Breast epithelium (tissue), 4 donors: ENCODE data around the gene SLC9A8. TPM values are rescaled to one million over a fixed set of nuclear protein-coding genes. Genes with fewer than 3 reads are reported as not detected.

Experiments used
- DNase-seq, 2 donors: peaks; one replicate each; pipeline ENCODE4 v3.0.0-alpha.2; 2019; ENCODE audit warnings: low spot score in 2 of 2
- H3K27ac ChIP-seq, 2 donors: fragments of 200-600 bp; sonication (generic) in 1 of 2; one replicate each; pipeline ENCODE4 v1.5.1; 2016 to 2019; ENCODE audit warnings: mild to moderate bottlenecking in 1 of 2
- H3K27me3 ChIP-seq, 2 donors: fragments of 200-600 bp; sonication (generic) in 1 of 2; one replicate each; pipeline versions ENCODE4 v1.5.1 to v1.6.0; 2017 to 2019; ENCODE audit warnings: control low read depth in 1 of 2, mild to moderate bottlenecking in 1 of 2
- H3K36me3 ChIP-seq: fragments of 200-600 bp; one replicate; pipeline ENCODE4 v1.5.1; 2019
- H3K4me1 ChIP-seq, 2 donors: fragments of 200-600 bp; sonication (generic); one replicate each; pipeline ENCODE4 v1.5.1; 2016 to 2019; ENCODE audit warnings: control low read depth in 1 of 2
- H3K4me3 ChIP-seq, 3 donors: fragments of 200-600 bp; sonication (generic); 1 replicate in 2 of 3; 2 replicates in 1 of 3; pipeline ENCODE4 v1.5.1; 2016 to 2019; ENCODE audit warnings: mild to moderate bottlenecking in 3 of 3, moderate library complexity in 2 of 3
- H3K9me3 ChIP-seq, 2 donors: fragments of 200-600 bp; sonication (generic) in 1 of 2; one replicate each; pipeline ENCODE4 v1.5.1; 2016 to 2019; ENCODE audit warnings: control low read depth in 1 of 2
- POLR2A ChIP-seq: fragments of 450-650 bp; IDR thresholded peaks from one replicate; pipeline ENCODE4 v1.6.1; 2016; ENCODE audit warnings: antibody characterized with exemption, mild to moderate bottlenecking, moderate library complexity
- POLR2AphosphoS5 ChIP-seq, 3 donors: sonication (generic); formaldehyde crosslinking; IDR thresholded peaks; one replicate each; pipeline ENCODE4 v1.6.1; 2017; ENCODE audit warnings: antibody characterized with exemption in 3 of 3
- intact Hi-C: fragments of 100-400 bp; cut with DNase I; formaldehyde crosslinking; loops from one replicate; pipeline ENCODE4 v1.15.1; 2023; ENCODE audit warnings: low total_unique reads
- total RNA-seq, 3 donors: library from RNA; depleted of rRNA; stranded (reverse); fragments of >200 nt; gene quantifications; one replicate each; pipeline ENCODE4 v1.1.0, GENCODE V29; 2016
- TF ChIP-seq, protein P1 (sequence below), 3 donors: fragments of 450-650 bp; IDR thresholded peaks; one replicate each; pipeline ENCODE4 v1.5.1; 2016 to 2017; ENCODE audit warnings: antibody characterized with exemption in 3 of 3, mild to moderate bottlenecking in 3 of 3, moderate library complexity in 3 of 3

SLC9A8 gene
- total RNA-seq, 3 donors from 2014 or later, result 11.8 to 13.5 (median 13.3) TPM

- peaks cover 5% of the 10 kb centered on the region for H3K36me3 ChIP-seq
- peak overlapping the region; percentile 55 to 84 for H3K27ac ChIP-seq
- peaks cover 0 to 3% of the 10 kb centered on the region in 2 donors for H3K4me1 ChIP-seq
- intact Hi-C loops, result no loop called here
- TF ChIP-seq POLR2A (no peak), POLR2AphosphoS5 (IDR thresholded peaks at IDR 0.05) (no peak)
- TF ChIP-seq, protein P1, sequence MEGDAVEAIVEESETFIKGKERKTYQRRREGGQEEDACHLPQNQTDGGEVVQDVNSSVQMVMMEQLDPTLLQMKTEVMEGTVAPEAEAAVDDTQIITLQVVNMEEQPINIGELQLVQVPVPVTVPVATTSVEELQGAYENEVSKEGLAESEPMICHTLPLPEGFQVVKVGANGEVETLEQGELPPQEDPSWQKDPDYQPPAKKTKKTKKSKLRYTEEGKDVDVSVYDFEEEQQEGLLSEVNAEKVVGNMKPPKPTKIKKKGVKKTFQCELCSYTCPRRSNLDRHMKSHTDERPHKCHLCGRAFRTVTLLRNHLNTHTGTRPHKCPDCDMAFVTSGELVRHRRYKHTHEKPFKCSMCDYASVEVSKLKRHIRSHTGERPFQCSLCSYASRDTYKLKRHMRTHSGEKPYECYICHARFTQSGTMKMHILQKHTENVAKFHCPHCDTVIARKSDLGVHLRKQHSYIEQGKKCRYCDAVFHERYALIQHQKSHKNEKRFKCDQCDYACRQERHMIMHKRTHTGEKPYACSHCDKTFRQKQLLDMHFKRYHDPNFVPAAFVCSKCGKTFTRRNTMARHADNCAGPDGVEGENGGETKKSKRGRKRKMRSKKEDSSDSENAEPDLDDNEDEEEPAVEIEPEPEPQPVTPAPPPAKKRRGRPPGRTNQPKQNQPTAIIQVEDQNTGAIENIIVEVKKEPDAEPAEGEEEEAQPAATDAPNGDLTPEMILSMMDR (IDR thresholded peaks at IDR 0.05), result no peak
- no peaks in the 10 kb centered on the region for H3K9me3 ChIP-seq
- no peak for DNase-seq
- H3K27me3 ChIP-seq, result no peaks in the 10 kb centered on the region
- no peak overlapping the region for H3K4me3 ChIP-seq
Measured at GRCh38 chr20:49886571-49887213, 74.1 kb downstream of the SLC9A8 start.

DNA sequence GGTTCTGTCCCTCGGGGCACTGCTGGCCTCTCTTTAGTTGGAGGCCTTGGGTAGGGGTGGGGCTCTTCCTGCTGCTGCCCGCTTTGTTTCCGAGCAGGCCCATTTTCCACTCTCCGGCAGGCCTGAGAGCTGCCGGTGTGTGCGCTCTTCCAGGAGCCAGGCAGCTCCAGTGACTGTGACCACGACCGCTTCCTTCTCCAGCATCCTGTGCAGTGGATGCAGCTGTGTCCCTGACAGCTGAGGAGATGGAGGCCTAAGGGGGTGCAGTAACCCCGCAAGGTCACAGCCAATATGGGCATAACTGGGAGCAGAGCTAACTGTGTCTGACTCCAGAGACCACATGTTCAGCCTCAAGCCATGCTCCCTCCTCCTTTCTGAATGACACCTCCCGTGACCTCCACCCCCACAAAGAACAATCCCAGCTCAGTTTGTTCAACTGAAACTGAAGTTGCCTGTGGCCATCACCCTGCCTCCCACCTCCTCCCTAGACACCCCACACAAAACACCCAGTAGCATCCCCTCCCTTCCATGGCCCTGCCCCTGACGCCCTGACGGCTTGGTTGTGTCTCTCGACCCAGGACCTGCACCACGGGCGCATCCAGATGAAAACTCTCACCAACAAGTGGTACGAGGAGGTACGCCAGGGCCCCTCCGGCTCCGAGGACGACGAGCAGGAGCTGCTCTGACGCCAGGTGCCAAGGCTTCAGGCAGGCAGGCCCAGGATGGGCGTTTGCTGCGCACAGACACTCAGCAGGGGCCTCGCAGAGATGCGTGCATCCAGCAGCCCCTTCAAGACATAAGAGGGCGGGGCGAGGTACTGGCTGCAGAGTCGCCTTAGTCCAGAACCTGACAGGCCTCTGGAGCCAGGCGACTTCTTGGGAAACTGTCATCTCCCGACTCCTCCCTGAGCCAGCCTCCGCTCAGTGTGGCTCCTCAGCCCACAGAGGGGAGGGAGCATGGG, 74.9 kb downstream of the SLC9A8 start:
- no peaks in the 10 kb centered on the region for H3K27me3 ChIP-seq
- DNase-seq, result peak in 1 of 2 donors; percentile 47
- no peak overlapping the region for H3K4me3 ChIP-seq
- peaks cover 0 to 3% of the 10 kb centered on the region in 2 donors for H3K4me1 ChIP-seq
- no peaks in the 10 kb centered on the region for H3K9me3 ChIP-seq
- TF ChIP-seq POLR2A, result no peak
- TF ChIP-seq, protein P1 (IDR thresholded peaks at IDR 0.05), result no peak
- no peak for TF ChIP-seq POLR2AphosphoS5 (IDR thresholded peaks at IDR 0.05)
- intact Hi-C loops, result loop anchor here (2.0 kb wide), 1 partner anchor 335 kb away; no protein-coding TSS in a partner anchor
- H3K36me3 ChIP-seq, result peaks cover 5% of the 10 kb centered on the region
- peak overlapping the region; percentile 55 to 84 for H3K27ac ChIP-seq

GRCh38 chr20:49888212-49889000, 75.8 kb downstream of the SLC9A8 start:
- TF ChIP-seq POLR2A, result no peak
- TF ChIP-seq, protein P1 (IDR thresholded peaks at IDR 0.05), result peak; percentile 9 to 65 (median 58)
- TF ChIP-seq POLR2AphosphoS5 (IDR thresholded peaks at IDR 0.05), result no peak
- Histone ChIP-seq H3K36me3 (peaks cover 5% of the 10 kb centered on the region), H3K27ac (peak overlapping the region in 1 of 2 donors; percentile 84), H3K4me1 (peaks cover 0 to 3% of the 10 kb centered on the region in 2 donors), H3K9me3 (no peaks in the 10 kb centered on the region), H3K4me3 (no peak overlapping the region), H3K27me3 (no peaks in the 10 kb centered on the region)
- intact Hi-C loops, result loop anchor here (2.0 kb wide), 1 partner anchor 336 kb away; no protein-coding TSS in a partner anchor
- DNase-seq, result peak in 1 of 2 donors; percentile 50

DNA sequence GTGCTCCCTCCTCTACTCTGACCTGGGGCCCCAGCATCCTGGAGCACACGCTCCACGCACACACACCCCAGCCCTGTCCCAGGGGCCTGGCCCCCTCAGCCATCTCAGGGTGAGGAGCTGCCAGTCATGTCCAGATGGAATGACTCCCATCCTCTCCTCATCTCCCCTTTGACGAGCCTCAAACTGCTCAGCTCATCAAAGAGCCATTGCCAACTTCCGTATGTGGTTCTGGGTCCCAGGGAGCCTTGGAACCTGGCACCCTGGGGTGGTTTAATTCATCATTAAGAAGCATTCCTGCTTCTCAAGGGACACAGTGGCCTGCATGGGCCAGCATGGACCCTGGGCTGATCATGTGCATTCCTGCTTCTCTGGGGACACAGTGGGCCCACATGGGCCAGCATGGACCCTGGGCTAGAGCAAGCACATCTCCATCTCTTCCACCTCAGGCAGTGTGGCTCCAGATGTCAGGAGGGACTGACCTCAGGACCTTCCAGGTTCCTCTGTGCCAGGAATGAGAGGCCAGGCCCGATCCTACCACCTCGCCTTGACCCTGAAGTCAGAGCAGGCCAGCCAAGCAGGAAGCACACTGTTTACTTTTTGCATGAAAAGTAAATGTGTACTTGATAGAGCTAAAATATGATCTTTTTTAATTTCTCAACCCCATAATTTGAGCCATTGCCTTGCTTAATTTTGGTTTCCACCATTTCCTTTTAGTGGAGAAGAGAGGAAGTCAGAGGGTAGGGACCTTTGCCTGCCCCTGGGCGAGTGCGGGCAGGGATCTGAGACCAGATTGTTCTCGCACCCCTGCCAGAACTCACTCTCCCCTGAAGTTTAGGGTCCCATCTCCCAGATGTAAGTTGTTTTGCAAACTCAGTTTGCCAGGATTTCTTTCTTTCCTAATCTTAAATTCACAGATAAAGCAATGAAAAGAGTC, 76.6 kb downstream of the SLC9A8 start:
- H3K4me1 ChIP-seq, result peaks cover 0 to 3% of the 10 kb centered on the region in 2 donors
- DNase-seq, result peak in 1 of 2 donors; percentile 45
- TF ChIP-seq POLR2AphosphoS5 (IDR thresholded peaks at IDR 0.05) (no peak), POLR2A (no peak)
- TF ChIP-seq, protein P1 (IDR thresholded peaks at IDR 0.05), result no peak
- peak overlapping the region in 1 of 2 donors; percentile 22 for H3K27ac ChIP-seq
- no peaks in the 10 kb centered on the region for H3K36me3 ChIP-seq
- intact Hi-C loops, result loop anchor here (2.0 kb wide), 1 partner anchor 336 kb away; no protein-coding TSS in a partner anchor
- H3K27me3 ChIP-seq, result no peaks in the 10 kb centered on the region
- H3K4me3 ChIP-seq, result no peak overlapping the region
- H3K9me3 ChIP-seq, result no peaks in the 10 kb centered on the region
